Gastroesophageal sphincter (tissue), 4 donors: Measurements from ENCODE around the gene KCNS3. TPM values are rescaled to one million over a fixed set of nuclear protein-coding genes. Genes with fewer than 3 reads are reported as not detected.

ENCODE experiments used
- ATAC-seq: fragments of 150-250 bp; one replicate; pipeline ENCODE4 v1.9.1; 2016; ENCODE audit warnings: mild to moderate bottlenecking, moderate library complexity
- H3K27ac ChIP-seq, 4 donors: fragments of 200-600 bp; sonication (generic) in 3 of 4; 1 replicate in 3 of 4; 2 replicates in 1 of 4; pipeline ENCODE4 v1.5.1; 2016 to 2019
- H3K27me3 ChIP-seq: fragments of 200-600 bp; sonication (generic); one replicate; pipeline ENCODE4 v1.5.1; 2019
- H3K36me3 ChIP-seq, 2 donors: fragments of 200-600 bp; sonication (generic); one replicate each; pipeline ENCODE4 v1.5.1; 2019; ENCODE audit warnings: control low read depth in 1 of 2
- H3K4me1 ChIP-seq, 3 donors: fragments of 200-600 bp; sonication (generic); 1 replicate in 2 of 3; 2 replicates in 1 of 3; pipeline ENCODE4 v1.5.1; 2016 to 2019; ENCODE audit warnings: control low read depth in 2 of 3
- H3K4me3 ChIP-seq, 2 donors: fragments of 200-600 bp; sonication (generic); one replicate each; pipeline ENCODE4 v1.5.1; 2019; ENCODE audit warnings: mild to moderate bottlenecking in 1 of 2, moderate library complexity in 1 of 2
- H3K9me3 ChIP-seq, 3 donors: fragments of 200-600 bp; sonication (generic); one replicate each; pipeline ENCODE4 v1.5.1; 2017 to 2019; ENCODE audit warnings: control low read depth in 2 of 3
- EP300 ChIP-seq: sonication (generic); formaldehyde crosslinking; IDR thresholded peaks from one replicate; pipeline ENCODE4 v1.6.1; 2017; ENCODE audit warnings: antibody characterized with exemption, mild to moderate bottlenecking
- POLR2A ChIP-seq, 2 donors: fragments of 450-650 bp; IDR thresholded peaks; one replicate each; pipeline ENCODE4 v1.6.1; 2017; ENCODE audit warnings: antibody characterized with exemption in 2 of 2, mild to moderate bottlenecking in 2 of 2, moderate library complexity in 1 of 2
- POLR2AphosphoS5 ChIP-seq: sonication (generic); formaldehyde crosslinking; IDR thresholded peaks from one replicate; pipeline ENCODE4 v1.6.1; 2017; ENCODE audit warnings: antibody characterized with exemption
- WGBS, 2 donors: methylation state at CpG; one replicate each; pipeline ENCODE4 v1.1.5; 2018; ENCODE audit warnings: low coverage in 1 of 2; 5-methylcytosine and 5-hydroxymethylcytosine counted together
- total RNA-seq, 4 donors: library from RNA; depleted of rRNA; stranded (reverse); fragments of >200 nt; gene quantifications; one replicate each; pipeline ENCODE4 v1.1.0, GENCODE V29; 2016
- TF ChIP-seq, protein P1 (sequence below), 4 experiments: fragments of 200-600 bp in 2 of 4; fragments of 450-650 bp in 2 of 4; sonication (generic) in 1 of 4; IDR thresholded peaks; one replicate each; pipeline ENCODE4 v1.5.1; 2017 to 2019; ENCODE audit warnings: antibody characterized with exemption in 4 of 4, mild to moderate bottlenecking in 2 of 4, moderate library complexity in 2 of 4

The KCNS3 gene
- total RNA-seq, 4 donors from 2014 or later, result 37.3 to 61.3 (median 38.0) TPM

DNA sequence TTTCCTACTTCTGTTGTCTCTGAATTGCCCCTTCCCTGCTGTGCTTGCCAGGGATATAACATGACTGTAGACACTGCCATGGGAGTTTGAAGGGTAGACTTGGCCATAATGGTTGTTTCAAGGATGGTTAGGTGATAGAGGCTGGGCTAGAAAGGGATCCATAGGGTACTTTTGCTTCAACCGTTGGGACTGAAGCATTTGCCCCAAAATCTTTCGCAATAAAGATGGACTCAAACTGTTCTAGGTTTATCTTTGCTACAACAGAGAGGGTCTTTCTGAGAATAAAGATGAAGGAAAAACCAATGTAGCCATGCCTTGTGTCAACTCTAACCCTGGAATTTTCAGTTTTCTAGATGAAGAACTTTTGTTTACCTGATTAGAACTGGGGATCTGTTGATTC lies 35.0 kb upstream of the KCNS3 start:
- no peak for TF ChIP-seq POLR2A (IDR thresholded peaks at IDR 0.05)
- TF ChIP-seq, protein P1, sequence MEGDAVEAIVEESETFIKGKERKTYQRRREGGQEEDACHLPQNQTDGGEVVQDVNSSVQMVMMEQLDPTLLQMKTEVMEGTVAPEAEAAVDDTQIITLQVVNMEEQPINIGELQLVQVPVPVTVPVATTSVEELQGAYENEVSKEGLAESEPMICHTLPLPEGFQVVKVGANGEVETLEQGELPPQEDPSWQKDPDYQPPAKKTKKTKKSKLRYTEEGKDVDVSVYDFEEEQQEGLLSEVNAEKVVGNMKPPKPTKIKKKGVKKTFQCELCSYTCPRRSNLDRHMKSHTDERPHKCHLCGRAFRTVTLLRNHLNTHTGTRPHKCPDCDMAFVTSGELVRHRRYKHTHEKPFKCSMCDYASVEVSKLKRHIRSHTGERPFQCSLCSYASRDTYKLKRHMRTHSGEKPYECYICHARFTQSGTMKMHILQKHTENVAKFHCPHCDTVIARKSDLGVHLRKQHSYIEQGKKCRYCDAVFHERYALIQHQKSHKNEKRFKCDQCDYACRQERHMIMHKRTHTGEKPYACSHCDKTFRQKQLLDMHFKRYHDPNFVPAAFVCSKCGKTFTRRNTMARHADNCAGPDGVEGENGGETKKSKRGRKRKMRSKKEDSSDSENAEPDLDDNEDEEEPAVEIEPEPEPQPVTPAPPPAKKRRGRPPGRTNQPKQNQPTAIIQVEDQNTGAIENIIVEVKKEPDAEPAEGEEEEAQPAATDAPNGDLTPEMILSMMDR (IDR thresholded peaks at IDR 0.05), result no peak
- no peak for TF ChIP-seq POLR2AphosphoS5
- TF ChIP-seq EP300, result no peak
- WGBS, 2 donors, result 90 to 92% methylated on average over 2 of the region's 2 CpGs

GRCh38 chr2:17845806-17846205 lies 32.7 kb upstream of the KCNS3 start:
- no peak for ATAC-seq
- 90% methylated on average over 6 of the region's 7 CpGs; no CpG with 5 or more reads in 1 of the 2 donors for WGBS, 2 donors
- TF ChIP-seq POLR2A (IDR thresholded peaks at IDR 0.05), result no peak

More for the DNA sequence above, 35.0 kb upstream of the KCNS3 start:
- Histone ChIP-seq H3K36me3 (no peaks in the 10 kb centered on the region), H3K4me1 (no peaks in the 10 kb centered on the region), H3K27ac (no peak overlapping the region), H3K27me3 (no peaks in the 10 kb centered on the region), H3K4me3 (no peak overlapping the region), H3K9me3 (no peaks in the 10 kb centered on the region)
- no peak for ATAC-seq

GRCh38 chr2:17846676-17847075 lies 31.8 kb upstream of the KCNS3 start:
- Histone ChIP-seq H3K27me3 (no peaks in the 10 kb centered on the region), H3K9me3 (no peaks in the 10 kb centered on the region), H3K27ac (no peak overlapping the region), H3K4me3 (no peak overlapping the region), H3K36me3 (no peaks in the 10 kb centered on the region), H3K4me1 (no peaks in the 10 kb centered on the region)
- TF ChIP-seq, protein P1 (IDR thresholded peaks at IDR 0.05), result no peak
- TF ChIP-seq EP300, result no peak
- no peak for TF ChIP-seq POLR2AphosphoS5
- no peak for TF ChIP-seq POLR2A (IDR thresholded peaks at IDR 0.05)
- ATAC-seq, result no peak
- WGBS, 2 donors, result 93 to 100% methylated on average over 2 to 3 of the region's 3 CpGs

More at GRCh38 chr2:17845806-17846205, 32.7 kb upstream of the KCNS3 start:
- Histone ChIP-seq H3K27me3 (no peaks in the 10 kb centered on the region), H3K36me3 (no peaks in the 10 kb centered on the region), H3K9me3 (no peaks in the 10 kb centered on the region), H3K4me1 (no peaks in the 10 kb centered on the region), H3K27ac (no peak overlapping the region), H3K4me3 (no peak overlapping the region)

- no peak overlapping the region for H3K27ac ChIP-seq
- no peak overlapping the region for H3K4me3 ChIP-seq
- TF ChIP-seq, protein P1 (IDR thresholded peaks at IDR 0.05), result no peak
- TF ChIP-seq EP300 (no peak), POLR2A (IDR thresholded peaks at IDR 0.05) (no peak), POLR2AphosphoS5 (no peak)
- H3K9me3 ChIP-seq, result no peaks in the 10 kb centered on the region
- ATAC-seq, result no peak
- H3K36me3 ChIP-seq, result no peaks in the 10 kb centered on the region
- no peaks in the 10 kb centered on the region for H3K4me1 ChIP-seq
- 88 to 100% methylated on average over 1 of the region's 2 CpGs for WGBS, 2 donors
- no peaks in the 10 kb centered on the region for H3K27me3 ChIP-seq
Observed at GRCh38 chr2:17847236-17847635, 31.2 kb upstream of the KCNS3 start.

DNA sequence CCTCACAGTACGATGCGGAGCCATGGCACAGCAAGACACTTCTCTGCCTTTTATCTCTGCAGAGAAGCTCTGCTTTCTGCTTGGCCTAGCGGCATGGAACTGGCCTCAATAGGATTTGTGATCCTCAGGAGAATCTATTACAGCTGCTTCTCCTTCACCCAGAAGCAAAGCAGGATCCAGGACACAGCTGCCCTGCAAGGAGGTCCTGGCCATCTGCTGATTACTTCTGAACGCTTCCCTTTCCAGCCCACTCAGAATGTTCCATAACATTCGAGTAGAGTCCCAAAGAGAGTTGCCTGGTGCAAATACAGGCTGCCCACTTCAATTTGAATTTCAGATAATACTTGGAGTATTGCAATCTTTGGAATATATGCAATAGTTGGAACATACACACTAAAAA lies 29.2 kb upstream of the KCNS3 start:
- Histone ChIP-seq H3K9me3 (no peaks in the 10 kb centered on the region), H3K4me3 (no peak overlapping the region), H3K27ac (no peak overlapping the region), H3K4me1 (no peaks in the 10 kb centered on the region), H3K27me3 (no peaks in the 10 kb centered on the region), H3K36me3 (no peaks in the 10 kb centered on the region)
- TF ChIP-seq POLR2A (IDR thresholded peaks at IDR 0.05), result no peak
- TF ChIP-seq POLR2AphosphoS5, result no peak
- TF ChIP-seq, protein P1 (IDR thresholded peaks at IDR 0.05), result no peak
- TF ChIP-seq EP300, result no peak
- 75 to 80% methylated on average over 2 to 5 of the region's 5 CpGs for WGBS, 2 donors
- no peak for ATAC-seq
